ENCODE results near the gene TGM5.
"Not testable (repeated sequence)": the region's sequence is repeated elsewhere in the genome, so short reads cannot be mapped to it uniquely, and the experiment has no call there.

The TGM5 gene

GRCh38 chr15:43273243-43273642 lies 6.5 kb upstream of the TGM5 start:
- Histone ChIP-seq H3K4me1 (ENCODE audit: control insufficient read depth, insufficient read depth, low read length) (no peaks in the 10 kb centered on the region), H3K36me3 (ENCODE audit: control insufficient read depth, insufficient read depth, low read length) (no peaks in the 10 kb centered on the region), H3K9ac (ENCODE audit: low read length) (no peak overlapping the region), H3K4me3 (ENCODE audit: low read length) (no peak overlapping the region), H3K27me3 (ENCODE audit: control insufficient read depth, insufficient read depth, low read length) (peaks cover 8% of the 10 kb centered on the region), H3K9me3 (ENCODE audit: control insufficient read depth, low read length) (no peaks in the 10 kb centered on the region)

GRCh38 chr15:43271908-43272307 lies 5.2 kb upstream of the TGM5 start:
- not testable (repeated sequence) for H3K9me3 ChIP-seq (ENCODE audit: control insufficient read depth, low read length); H3K9ac ChIP-seq (ENCODE audit: low read length); H3K4me1 ChIP-seq (ENCODE audit: control insufficient read depth, insufficient read depth, low read length); H3K27me3 ChIP-seq (ENCODE audit: control insufficient read depth, insufficient read depth, low read length); H3K4me3 ChIP-seq (ENCODE audit: low read length); H3K36me3 ChIP-seq (ENCODE audit: control insufficient read depth, insufficient read depth, low read length)

GRCh38 chr15:43270676-43271306 lies 4.1 kb upstream of the TGM5 start:
- peaks cover 3% of the 10 kb centered on the region for H3K27me3 ChIP-seq (ENCODE audit: control insufficient read depth, insufficient read depth, low read length)
- no peak overlapping the region for H3K4me3 ChIP-seq (ENCODE audit: low read length)
- H3K9me3 ChIP-seq (ENCODE audit: control insufficient read depth, low read length) = no peaks in the 10 kb centered on the region
- no peaks in the 10 kb centered on the region for H3K36me3 ChIP-seq (ENCODE audit: control insufficient read depth, insufficient read depth, low read length)
- H3K4me1 ChIP-seq (ENCODE audit: control insufficient read depth, insufficient read depth, low read length) = peaks cover 6% of the 10 kb centered on the region
- H3K9ac ChIP-seq (ENCODE audit: low read length) = no peak overlapping the region

GRCh38 chr15:43270113-43270665 lies 3.5 kb upstream of the TGM5 start:
- Histone ChIP-seq H3K4me1 (ENCODE audit: control insufficient read depth, insufficient read depth, low read length) (peaks cover 6% of the 10 kb centered on the region), H3K9me3 (ENCODE audit: control insufficient read depth, low read length) (no peaks in the 10 kb centered on the region), H3K27me3 (ENCODE audit: control insufficient read depth, insufficient read depth, low read length) (peaks cover 3% of the 10 kb centered on the region), H3K9ac (ENCODE audit: low read length) (no peak overlapping the region), H3K4me3 (ENCODE audit: low read length) (no peak overlapping the region), H3K36me3 (ENCODE audit: control insufficient read depth, insufficient read depth, low read length) (no peaks in the 10 kb centered on the region)

DNA sequence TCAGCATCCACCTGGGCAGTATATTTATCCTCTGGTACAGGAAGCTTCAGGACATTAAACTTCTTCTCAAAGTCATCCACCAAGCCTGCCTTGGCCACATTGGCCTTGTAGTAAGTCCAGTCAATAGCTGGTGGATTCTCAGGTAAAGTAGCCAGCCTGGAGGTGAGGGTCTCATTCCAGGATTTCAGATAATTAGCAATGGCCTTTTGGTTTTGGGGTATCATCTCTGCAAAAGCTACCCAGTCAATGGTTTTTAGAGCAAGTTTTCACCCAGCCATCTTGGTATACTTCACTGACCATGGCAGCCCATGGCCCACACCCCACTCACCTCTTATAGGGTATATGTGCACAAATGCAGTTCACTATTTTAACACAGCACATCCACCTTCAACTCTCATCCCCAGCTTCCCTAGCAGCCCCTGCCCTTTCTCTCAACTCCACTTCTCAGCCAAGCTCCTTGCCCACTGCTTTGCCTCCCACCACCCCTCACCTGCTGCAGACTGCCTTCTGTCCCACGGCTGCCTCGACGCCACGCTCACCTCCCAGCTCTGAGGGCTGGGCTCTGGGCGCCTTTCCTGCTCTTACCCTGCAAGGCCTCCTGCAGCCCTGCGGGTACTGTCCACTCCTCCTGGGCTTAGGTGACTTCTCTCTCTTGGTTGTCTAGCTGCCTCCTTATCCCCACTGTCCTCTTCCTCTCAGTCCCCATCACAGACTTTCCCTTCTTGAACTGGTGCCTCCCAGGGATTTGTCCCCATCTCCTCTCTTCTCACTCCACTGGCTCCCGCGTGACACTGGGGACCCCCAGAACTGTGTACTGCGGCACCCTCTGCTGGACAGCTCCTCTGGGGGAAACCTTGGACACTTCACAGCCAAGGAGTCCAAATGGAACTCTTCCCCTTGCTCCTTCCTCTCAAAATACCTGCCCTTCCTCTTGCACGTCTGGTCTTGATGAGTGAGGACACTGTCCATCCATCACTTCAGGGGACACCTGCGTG lies 1.7 kb upstream of the TGM5 start:
- H3K4me1 ChIP-seq (ENCODE audit: control insufficient read depth, insufficient read depth, low read length) = peaks cover 6% of the 10 kb centered on the region
- no peaks in the 10 kb centered on the region for H3K27me3 ChIP-seq (ENCODE audit: control insufficient read depth, insufficient read depth, low read length)
- H3K4me3 ChIP-seq (ENCODE audit: low read length) = no peak overlapping the region
- no peaks in the 10 kb centered on the region for H3K9me3 ChIP-seq (ENCODE audit: control insufficient read depth, low read length)
- H3K36me3 ChIP-seq (ENCODE audit: control insufficient read depth, insufficient read depth, low read length) = no peaks in the 10 kb centered on the region
- H3K9ac ChIP-seq (ENCODE audit: low read length) = no peak overlapping the region

DNA sequence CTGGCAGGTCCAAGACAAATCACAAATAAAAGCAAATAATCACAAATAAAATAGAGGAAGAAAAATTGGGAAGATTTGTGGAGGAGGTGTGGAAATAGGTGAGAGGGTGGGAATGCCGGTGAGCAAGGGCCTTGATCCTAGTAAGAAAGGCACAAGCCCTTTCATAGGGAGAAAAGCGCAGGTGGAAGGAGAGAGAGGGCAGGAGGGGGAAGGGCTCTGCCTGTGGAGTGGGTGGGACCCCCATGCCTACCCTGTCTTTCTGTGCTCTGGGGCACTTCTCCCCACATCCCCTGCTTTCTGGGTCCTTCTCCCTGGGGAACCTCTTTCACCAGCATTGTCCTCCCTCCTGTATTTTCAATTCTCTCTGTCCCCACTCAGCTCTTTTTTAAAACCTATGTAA lies 711 bp upstream of the TGM5 start:
- peaks cover 6% of the 10 kb centered on the region for H3K4me1 ChIP-seq (ENCODE audit: control insufficient read depth, insufficient read depth, low read length)
- H3K36me3 ChIP-seq (ENCODE audit: control insufficient read depth, insufficient read depth, low read length) = no peaks in the 10 kb centered on the region
- no peaks in the 10 kb centered on the region for H3K27me3 ChIP-seq (ENCODE audit: control insufficient read depth, insufficient read depth, low read length)
- H3K4me3 ChIP-seq (ENCODE audit: low read length) = no peak overlapping the region
- H3K9me3 ChIP-seq (ENCODE audit: control insufficient read depth, low read length) = no peaks in the 10 kb centered on the region
- peak overlapping the region; percentile 5 for H3K9ac ChIP-seq (ENCODE audit: low read length)

DNA sequence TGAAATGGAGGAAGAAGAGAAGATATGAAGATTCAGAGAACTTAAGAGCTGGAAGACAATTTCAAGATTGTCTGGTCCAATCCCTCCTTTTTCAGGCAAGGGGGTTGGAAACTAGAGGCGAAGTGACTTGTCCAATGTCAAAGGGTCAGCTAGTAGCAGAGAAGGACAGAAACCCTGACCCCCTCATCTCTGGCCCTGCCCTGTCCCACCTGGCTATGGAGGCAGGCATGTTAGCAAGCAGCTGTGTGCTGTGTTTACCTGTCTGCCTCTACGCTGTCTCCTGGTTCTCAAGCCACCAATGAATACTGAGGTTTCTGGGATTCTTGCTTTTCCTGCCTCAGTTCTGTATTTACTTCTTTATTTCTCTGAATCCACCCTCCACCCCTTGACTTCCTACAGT lies 342 bp downstream of the TGM5 start:
- Histone ChIP-seq H3K9ac (ENCODE audit: low read length) (no peak overlapping the region), H3K36me3 (ENCODE audit: control insufficient read depth, insufficient read depth, low read length) (no peaks in the 10 kb centered on the region), H3K4me1 (ENCODE audit: control insufficient read depth, insufficient read depth, low read length) (peaks cover 6% of the 10 kb centered on the region), H3K27me3 (ENCODE audit: control insufficient read depth, insufficient read depth, low read length) (no peaks in the 10 kb centered on the region), H3K9me3 (ENCODE audit: control insufficient read depth, low read length) (no peaks in the 10 kb centered on the region), H3K4me3 (ENCODE audit: low read length) (no peak overlapping the region)

DNA sequence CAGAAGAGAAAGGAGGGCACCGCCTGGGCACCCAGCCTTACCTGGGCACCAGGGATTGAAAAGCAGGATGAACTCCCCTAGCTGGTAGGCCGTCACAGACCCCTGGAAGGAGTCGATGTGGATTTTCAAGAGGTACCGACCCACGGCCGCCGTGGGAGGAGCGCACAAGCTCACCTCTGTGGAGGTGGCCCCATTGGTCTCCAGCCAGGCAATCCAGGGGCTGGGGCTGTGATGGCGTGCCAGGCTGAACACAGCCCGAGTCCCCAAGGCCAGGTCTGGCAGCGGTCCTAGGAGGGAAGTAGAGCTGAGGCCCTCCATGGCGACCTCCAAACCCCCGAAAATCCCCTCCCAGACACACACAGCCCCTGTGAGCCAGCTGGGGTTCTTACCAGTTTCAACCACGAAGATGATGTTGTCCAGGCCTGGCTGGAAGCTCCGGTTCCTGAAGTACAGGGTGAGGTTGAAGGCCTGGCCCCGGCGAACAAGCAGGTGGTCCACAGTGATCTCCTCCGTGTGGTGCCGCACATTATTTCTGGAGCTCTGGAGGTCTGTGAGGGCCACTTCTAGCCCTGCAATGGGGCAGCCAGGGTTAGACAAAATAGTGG lies 6.6 kb downstream of the TGM5 start:
- Histone ChIP-seq H3K4me1 (ENCODE audit: control insufficient read depth, insufficient read depth, low read length) (no peaks in the 10 kb centered on the region), H3K36me3 (ENCODE audit: control insufficient read depth, insufficient read depth, low read length) (no peaks in the 10 kb centered on the region), H3K4me3 (ENCODE audit: low read length) (no peak overlapping the region), H3K9me3 (ENCODE audit: control insufficient read depth, low read length) (no peaks in the 10 kb centered on the region), H3K27me3 (ENCODE audit: control insufficient read depth, insufficient read depth, low read length) (no peaks in the 10 kb centered on the region), H3K9ac (ENCODE audit: low read length) (no peak overlapping the region)

- no peaks in the 10 kb centered on the region for H3K27me3 ChIP-seq (ENCODE audit: control insufficient read depth, insufficient read depth, low read length)
Measured at GRCh38 chr15:43258781-43259180, 7.9 kb downstream of the TGM5 start.

DNA sequence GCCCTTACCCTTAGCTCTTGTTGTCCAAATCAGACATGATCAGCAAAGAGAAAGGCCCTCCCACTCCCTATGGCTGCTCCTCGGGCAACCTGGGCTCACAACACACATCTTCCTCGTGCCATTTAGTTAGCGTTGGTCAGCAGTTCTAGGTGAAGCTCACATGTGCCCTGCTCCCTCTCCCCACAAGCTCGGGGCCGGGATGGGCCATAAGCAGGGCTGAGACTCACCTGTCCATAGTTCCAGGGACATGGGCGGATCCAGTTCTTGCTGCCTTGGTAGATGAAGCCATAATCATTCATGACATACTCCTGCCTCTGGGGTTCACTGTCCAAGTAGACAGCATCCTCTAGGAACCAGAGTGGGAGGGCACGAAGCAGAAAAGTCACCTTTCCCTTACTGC lies 10.4 kb downstream of the TGM5 start:
- Histone ChIP-seq H3K9me3 (ENCODE audit: control insufficient read depth, low read length) (no peaks in the 10 kb centered on the region), H3K27me3 (ENCODE audit: control insufficient read depth, insufficient read depth, low read length) (no peaks in the 10 kb centered on the region), H3K9ac (ENCODE audit: low read length) (no peak overlapping the region), H3K36me3 (ENCODE audit: control insufficient read depth, insufficient read depth, low read length) (no peaks in the 10 kb centered on the region), H3K4me3 (ENCODE audit: low read length) (no peak overlapping the region), H3K4me1 (ENCODE audit: control insufficient read depth, insufficient read depth, low read length) (no peaks in the 10 kb centered on the region)

More at GRCh38 chr15:43258781-43259180, 7.9 kb downstream of the TGM5 start:
- Histone ChIP-seq H3K36me3 (ENCODE audit: control insufficient read depth, insufficient read depth, low read length) (no peaks in the 10 kb centered on the region), H3K4me1 (ENCODE audit: control insufficient read depth, insufficient read depth, low read length) (no peaks in the 10 kb centered on the region), H3K9ac (ENCODE audit: low read length) (no peak overlapping the region), H3K4me3 (ENCODE audit: low read length) (no peak overlapping the region), H3K9me3 (ENCODE audit: control insufficient read depth, low read length) (no peaks in the 10 kb centered on the region)

DNA sequence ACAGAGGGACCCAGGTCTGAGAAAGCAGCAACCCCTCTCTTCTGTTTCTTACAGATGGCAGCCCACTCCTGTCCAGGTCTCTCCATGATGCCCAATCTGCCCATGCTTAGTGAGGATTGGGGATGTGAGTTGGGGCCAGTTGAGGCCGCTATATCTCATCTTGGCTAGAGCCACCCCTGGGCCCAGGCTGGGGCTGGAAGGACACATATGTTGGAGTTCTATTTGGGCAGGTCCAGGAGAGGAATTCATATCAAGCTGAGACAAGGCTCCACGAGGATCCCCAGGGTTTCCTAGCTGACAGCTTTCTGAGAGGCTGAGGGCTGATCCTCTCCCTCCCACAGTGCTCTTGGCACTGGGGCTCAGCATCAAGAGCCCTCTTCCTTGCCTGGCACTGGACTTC lies 11.4 kb downstream of the TGM5 start:
- no peaks in the 10 kb centered on the region for H3K36me3 ChIP-seq (ENCODE audit: control insufficient read depth, insufficient read depth, low read length)
- H3K4me3 ChIP-seq (ENCODE audit: low read length) = no peak overlapping the region
- no peaks in the 10 kb centered on the region for H3K27me3 ChIP-seq (ENCODE audit: control insufficient read depth, insufficient read depth, low read length)
- H3K9ac ChIP-seq (ENCODE audit: low read length) = no peak overlapping the region
- H3K4me1 ChIP-seq (ENCODE audit: control insufficient read depth, insufficient read depth, low read length) = no peaks in the 10 kb centered on the region
- no peaks in the 10 kb centered on the region for H3K9me3 ChIP-seq (ENCODE audit: control insufficient read depth, low read length)
